Skin of body (tissue), 2 donors: ENCODE results near the gene ANKRD50. TPM values are rescaled to one million over a fixed set of nuclear protein-coding genes. Genes with fewer than 3 reads are reported as not detected.

Experiments
- DNase-seq: peaks from one replicate; lab custom pipeline; 2025; lab: John Stamatoyannopoulos, UW
- total RNA-seq: library from RNA; depleted of rRNA; stranded (reverse); fragments of >200 nt; gene quantifications from one replicate; pipeline ENCODE4 v1.2.3, GENCODE V29; 2014

ANKRD50 gene, protein sequence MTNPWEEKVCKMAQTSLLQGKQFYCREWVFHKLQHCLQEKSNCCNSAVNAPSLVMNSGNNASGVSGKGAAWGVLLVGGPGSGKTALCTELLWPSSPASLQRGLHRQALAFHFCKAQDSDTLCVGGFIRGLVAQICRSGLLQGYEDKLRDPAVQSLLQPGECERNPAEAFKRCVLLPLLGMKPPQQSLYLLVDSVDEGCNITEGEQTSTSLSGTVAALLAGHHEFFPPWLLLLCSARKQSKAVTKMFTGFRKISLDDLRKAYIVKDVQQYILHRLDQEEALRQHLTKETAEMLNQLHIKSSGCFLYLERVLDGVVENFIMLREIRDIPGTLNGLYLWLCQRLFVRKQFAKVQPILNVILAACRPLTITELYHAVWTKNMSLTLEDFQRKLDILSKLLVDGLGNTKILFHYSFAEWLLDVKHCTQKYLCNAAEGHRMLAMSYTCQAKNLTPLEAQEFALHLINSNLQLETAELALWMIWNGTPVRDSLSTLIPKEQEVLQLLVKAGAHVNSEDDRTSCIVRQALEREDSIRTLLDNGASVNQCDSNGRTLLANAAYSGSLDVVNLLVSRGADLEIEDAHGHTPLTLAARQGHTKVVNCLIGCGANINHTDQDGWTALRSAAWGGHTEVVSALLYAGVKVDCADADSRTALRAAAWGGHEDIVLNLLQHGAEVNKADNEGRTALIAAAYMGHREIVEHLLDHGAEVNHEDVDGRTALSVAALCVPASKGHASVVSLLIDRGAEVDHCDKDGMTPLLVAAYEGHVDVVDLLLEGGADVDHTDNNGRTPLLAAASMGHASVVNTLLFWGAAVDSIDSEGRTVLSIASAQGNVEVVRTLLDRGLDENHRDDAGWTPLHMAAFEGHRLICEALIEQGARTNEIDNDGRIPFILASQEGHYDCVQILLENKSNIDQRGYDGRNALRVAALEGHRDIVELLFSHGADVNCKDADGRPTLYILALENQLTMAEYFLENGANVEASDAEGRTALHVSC (N-terminal part only)
- total RNA-seq, result 56.6 TPM

GRCh38 chr4:124712372-124713184 is at the start of gene ANKRD50:
ANKRD50 (minus strand) TSS chr4:124712732; CDS start chr4:124710511, 2,221 bp downstream.
- DNase-seq, result peak; percentile 94

DNA sequence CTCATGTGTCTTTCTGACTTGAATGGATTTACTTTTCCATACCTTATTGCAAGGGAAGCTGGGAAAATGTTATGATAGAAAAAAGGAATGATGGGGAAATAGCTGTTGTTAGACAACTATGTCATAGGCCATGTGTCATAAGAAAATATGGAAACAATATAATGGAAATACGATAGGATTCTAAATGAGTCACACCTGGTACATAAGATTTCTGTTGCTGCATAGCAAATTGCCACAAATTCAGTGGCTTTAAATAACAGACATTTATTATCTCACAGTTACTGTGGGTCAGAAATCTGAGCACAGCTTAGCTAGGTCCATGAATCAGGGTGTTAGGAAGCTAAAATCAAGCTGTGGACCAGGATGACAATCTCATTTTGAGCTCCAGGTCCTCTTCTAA is 44.6 kb upstream of the ANKRD50 start:
- no peak for DNase-seq

GRCh38 chr4:124754681-124755080 is 42.1 kb upstream of the ANKRD50 start:
- no peak for DNase-seq

- no peak for DNase-seq
Observed at GRCh38 chr4:124753941-124754581, 41.5 kb upstream of the ANKRD50 start.

DNA sequence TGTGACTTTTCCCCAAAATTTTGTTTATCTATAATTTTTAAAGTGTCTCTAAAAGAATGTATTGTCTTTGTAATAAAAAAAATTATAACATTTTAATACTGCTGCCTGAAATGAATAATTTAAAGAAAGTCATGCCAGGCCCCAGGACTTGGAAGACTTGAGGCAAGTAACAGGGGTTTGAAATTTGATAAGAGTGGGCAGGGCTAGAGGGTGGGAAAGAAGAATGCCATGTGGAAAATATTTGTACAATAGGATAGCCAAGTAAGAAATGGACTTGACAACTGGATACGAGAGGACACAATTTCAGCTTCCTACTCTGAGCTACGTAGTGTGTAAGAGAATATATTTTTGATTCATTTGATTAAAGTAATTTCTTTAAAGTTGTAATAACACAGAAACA is 36.9 kb upstream of the ANKRD50 start:
- no peak for DNase-seq

DNA sequence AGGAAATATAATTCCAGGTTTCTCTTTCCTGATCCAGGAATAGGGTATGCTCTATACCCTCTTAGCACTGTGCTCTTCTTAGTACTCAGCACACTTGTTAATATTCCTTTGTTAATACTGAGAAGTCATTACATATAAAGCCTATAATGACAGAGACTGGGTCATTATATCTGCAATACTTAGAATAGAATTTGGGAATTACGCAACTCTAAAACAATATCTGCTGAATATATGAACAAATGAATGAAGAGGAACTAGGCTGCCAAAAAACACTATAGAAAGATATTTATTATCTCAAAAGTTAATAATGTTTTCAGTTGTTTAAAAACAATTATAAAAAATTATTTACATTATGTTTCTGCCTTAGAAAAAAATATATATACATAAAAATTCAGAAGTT is 36.4 kb upstream of the ANKRD50 start:
- peak; percentile 6 for DNase-seq

- DNase-seq, result peak; percentile 18
Observed at GRCh38 chr4:124745985-124746801, 33.7 kb upstream of the ANKRD50 start.

DNA sequence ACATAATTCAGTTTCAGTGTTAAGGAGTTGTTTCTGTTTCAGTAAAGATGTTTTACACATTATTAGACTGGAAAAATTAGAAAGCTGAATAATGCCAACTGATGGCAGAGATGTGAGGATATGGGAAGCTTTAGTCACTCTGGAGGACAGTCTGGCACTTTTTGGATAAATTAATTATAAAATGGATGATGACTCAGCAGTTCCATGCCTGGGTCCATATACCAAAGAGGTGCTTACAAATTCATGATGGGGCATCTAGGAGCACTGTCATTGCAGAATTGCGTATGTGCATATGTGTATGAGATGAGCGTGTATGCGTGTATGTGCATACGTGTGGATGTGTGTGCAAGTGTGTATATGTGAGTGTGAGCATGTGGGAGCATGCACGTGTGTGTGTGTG is 31.2 kb upstream of the ANKRD50 start:
- no peak for DNase-seq

- DNase-seq, result no peak
Observed at GRCh38 chr4:124740501-124740900, 28.0 kb upstream of the ANKRD50 start.

GRCh38 chr4:124738994-124739393 is 26.5 kb upstream of the ANKRD50 start:
- DNase-seq, result no peak

DNA sequence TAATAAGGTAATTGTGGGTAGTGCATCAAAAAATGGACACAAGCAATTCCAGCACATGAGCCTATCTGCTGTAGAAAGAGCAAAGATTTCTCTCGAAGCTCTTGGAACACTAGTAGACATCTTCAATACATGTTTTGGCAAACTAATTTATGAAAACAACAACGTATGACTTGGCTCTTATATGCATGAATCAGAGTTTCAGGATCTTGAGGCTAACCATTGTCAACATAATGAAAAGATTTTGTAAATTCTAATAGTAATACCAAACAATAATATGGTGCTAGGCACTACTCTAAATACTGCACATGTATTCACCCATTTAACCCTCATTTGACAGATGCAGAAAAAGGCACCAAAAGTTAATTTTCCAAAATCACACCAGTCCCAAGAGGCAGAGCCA is 25.1 kb upstream of the ANKRD50 start:
- no peak for DNase-seq

- no peak for DNase-seq
Observed at GRCh38 chr4:124736526-124736925, 24.0 kb upstream of the ANKRD50 start.

GRCh38 chr4:124727331-124727890 is 14.9 kb upstream of the ANKRD50 start:
- no peak for DNase-seq

DNA sequence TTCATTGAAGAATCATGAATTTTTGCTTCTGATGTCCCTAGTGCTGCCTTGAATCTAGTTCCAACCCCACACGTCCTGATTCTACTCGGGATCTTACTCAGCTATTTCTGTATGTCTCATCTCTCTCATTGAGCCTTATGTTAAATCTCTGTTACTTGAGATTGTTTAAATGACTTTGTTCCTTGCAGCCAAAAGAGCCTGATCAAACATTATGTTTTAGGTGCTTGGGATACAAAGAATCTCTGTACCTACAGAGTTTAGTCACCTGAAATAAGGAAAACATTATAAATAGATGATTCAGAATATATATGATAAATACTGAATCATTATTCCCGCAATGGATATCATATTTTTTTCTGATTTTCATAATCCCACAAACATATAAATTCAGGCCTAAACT is 13.7 kb upstream of the ANKRD50 start:
- no peak for DNase-seq

- DNase-seq, result no peak
Observed at GRCh38 chr4:124722071-124722470, 9.5 kb upstream of the ANKRD50 start.

DNA sequence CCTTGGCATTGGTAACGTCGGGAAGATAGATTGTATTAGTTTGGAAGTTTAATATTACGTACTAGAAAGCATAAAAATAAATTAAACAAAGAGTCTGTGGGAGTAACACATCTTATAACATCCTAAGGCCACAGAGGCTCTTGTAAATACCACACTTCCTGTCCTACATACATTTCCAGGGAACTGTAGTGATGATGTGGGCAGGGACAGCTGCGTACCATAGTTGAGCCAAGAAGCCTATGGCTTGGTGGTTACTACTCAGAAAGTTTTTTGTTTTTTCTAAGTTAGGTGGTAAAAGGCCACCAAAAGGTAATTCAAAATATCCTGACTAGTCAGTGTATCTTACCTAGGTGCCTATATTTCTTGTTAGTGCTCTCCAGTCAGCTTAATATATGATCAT is 4.6 kb upstream of the ANKRD50 start:
- DNase-seq, result no peak

DNA sequence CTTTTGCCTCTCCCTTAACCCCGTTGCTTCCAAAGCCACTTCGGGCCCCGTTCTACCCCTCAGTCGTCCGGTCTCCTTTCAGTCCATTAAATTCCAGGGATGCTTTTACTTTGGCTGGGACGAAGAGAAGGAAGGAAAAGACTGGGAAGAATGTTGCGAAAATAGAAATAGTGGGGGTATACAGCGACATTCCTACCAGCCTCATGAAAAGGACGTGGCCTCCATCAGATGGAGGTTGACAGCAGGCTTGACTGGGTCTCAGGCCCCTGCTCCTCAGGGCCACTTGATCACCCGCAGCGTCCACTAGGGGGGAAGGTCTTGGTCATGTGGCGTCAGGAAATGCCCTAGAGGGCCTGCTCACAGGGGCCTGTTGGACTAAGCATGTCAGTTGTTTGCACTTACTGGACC is 657 bp upstream of the ANKRD50 start:
- DNase-seq, result peak; percentile 70

GRCh38 chr4:124711471-124712371 is 811 bp downstream of the ANKRD50 start:
- peak; percentile 79 for DNase-seq

- peak; percentile 21 for DNase-seq
Observed at GRCh38 chr4:124710911-124711310, 1.6 kb downstream of the ANKRD50 start.
